ENCODE results near the gene FGF1.

DNA sequence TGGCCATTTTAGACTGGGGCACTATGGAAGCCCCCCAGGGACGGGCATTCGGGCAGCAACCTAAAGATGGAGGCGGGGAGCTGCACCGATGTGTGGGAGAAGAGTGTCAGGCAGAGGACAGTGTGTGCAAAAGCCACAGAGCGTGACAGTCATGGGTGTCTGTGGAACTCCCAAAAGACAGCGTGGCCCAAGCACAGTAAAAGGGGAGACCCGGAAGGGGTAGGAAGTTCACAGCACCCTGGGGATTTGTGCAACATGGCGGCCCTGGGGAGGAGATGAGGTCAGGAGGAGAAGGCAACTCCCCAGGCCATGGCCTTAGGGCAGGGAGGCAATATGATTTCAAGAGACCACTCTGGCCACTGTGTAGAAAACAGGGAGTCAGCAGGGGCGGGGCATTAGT, 38.9 kb upstream of the FGF1 start:
- TF ChIP-seq, protein P1, sequence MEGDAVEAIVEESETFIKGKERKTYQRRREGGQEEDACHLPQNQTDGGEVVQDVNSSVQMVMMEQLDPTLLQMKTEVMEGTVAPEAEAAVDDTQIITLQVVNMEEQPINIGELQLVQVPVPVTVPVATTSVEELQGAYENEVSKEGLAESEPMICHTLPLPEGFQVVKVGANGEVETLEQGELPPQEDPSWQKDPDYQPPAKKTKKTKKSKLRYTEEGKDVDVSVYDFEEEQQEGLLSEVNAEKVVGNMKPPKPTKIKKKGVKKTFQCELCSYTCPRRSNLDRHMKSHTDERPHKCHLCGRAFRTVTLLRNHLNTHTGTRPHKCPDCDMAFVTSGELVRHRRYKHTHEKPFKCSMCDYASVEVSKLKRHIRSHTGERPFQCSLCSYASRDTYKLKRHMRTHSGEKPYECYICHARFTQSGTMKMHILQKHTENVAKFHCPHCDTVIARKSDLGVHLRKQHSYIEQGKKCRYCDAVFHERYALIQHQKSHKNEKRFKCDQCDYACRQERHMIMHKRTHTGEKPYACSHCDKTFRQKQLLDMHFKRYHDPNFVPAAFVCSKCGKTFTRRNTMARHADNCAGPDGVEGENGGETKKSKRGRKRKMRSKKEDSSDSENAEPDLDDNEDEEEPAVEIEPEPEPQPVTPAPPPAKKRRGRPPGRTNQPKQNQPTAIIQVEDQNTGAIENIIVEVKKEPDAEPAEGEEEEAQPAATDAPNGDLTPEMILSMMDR (IDR thresholded peaks at IDR 0.05) = no peak
- TF ChIP-seq POLR2A (IDR thresholded peaks at IDR 0.05) = no peak

All from ovary (tissue), 3 donors.